Gastrocnemius medialis (tissue), 4 donors: ENCODE results near the gene PPFIBP2. TPM values are rescaled to one million over a fixed set of nuclear protein-coding genes. Genes with fewer than 3 reads are reported as not detected.

Experiments
- ATAC-seq, 2 donors: fragments of 150-250 bp; one replicate each; pipeline ENCODE4 v1.9.1; 2016
- DNase-seq, 2 donors: peaks; one replicate each; pipeline ENCODE4 v3.0.0-alpha.2; 2019
- H3K27ac ChIP-seq, 4 donors: fragments of 200-600 bp; sonication (generic); 1 replicate in 1 of 4; 2 replicates in 3 of 4; pipeline ENCODE4 v1.5.1; 2016 to 2018; ENCODE audit warnings: mild to moderate bottlenecking in 2 of 4, moderate library complexity in 1 of 4
- H3K27me3 ChIP-seq, 3 donors: fragments of 200-600 bp; sonication (generic) in 2 of 3; 1 replicate in 1 of 3; 2 replicates in 2 of 3; pipeline versions ENCODE4 v1.5.1 to v1.6.0; 2016 to 2019; ENCODE audit warnings: mild to moderate bottlenecking in 1 of 3, moderate library complexity in 1 of 3
- H3K36me3 ChIP-seq, 2 donors: fragments of 200-600 bp; sonication (generic) in 1 of 2; one replicate each; pipeline ENCODE4 v1.5.1; 2017 to 2018
- H3K4me1 ChIP-seq, 2 donors: fragments of 200-600 bp; sonication (generic) in 1 of 2; one replicate each; pipeline ENCODE4 v1.5.1; 2016 to 2017; ENCODE audit warnings: mild to moderate bottlenecking in 2 of 2
- H3K4me3 ChIP-seq, 4 donors: fragments of 200-600 bp; sonication (generic) in 3 of 4; 1 replicate in 1 of 4; 2 replicates in 3 of 4; pipeline ENCODE4 v1.5.1; 2016 to 2019; ENCODE audit warnings: mild to moderate bottlenecking in 2 of 4
- H3K9me3 ChIP-seq, 3 donors: fragments of 200-600 bp; sonication (generic) in 2 of 3; 1 replicate in 1 of 3; 2 replicates in 2 of 3; pipeline ENCODE4 v1.5.1; 2016 to 2019
- POLR2A ChIP-seq, 2 donors: fragments of 450-650 bp; IDR thresholded peaks; one replicate each; pipeline ENCODE4 v1.6.1; 2017; ENCODE audit warnings: antibody characterized with exemption in 2 of 2, mild to moderate bottlenecking in 2 of 2, moderate library complexity in 2 of 2
- in situ Hi-C, 4 donors: fragments of 200-750 bp; cut with MboI; loops; one replicate each; pipeline versions ENCODE4 v1.15.0 to v1.8.0; 2017; ENCODE audit warnings: low sequenced_read_pairs in 4 of 4
- intact Hi-C: fragments of 100-400 bp; cut with DNase I; formaldehyde crosslinking; loops from one replicate; pipeline ENCODE4 v1.15.1; 2023; ENCODE audit warnings: low total_unique reads
- total RNA-seq, 4 donors: library from RNA; depleted of rRNA; stranded (reverse); fragments of >200 nt; gene quantifications; one replicate each; pipeline versions ENCODE4 v1.1.0 to v1.2.3, GENCODE V29; 2016
- TF ChIP-seq, protein P1 (sequence below), 5 experiments: fragments of 450-650 bp in 3 of 5; fragments of 200-600 bp in 2 of 5; sonication (generic) in 2 of 5; IDR thresholded peaks in 4 of 5; conservative IDR thresholded peaks in 1 of 5; 1 replicate in 4 of 5; 2 replicates in 1 of 5; pipeline ENCODE4 v1.5.1; 2016 to 2019; ENCODE audit warnings: antibody characterized with exemption in 5 of 5, mild to moderate bottlenecking in 3 of 5, moderate library complexity in 3 of 5

PPFIBP2 gene
- 10 to 100 TPM; 10.5 to 33.5 (median 25.4) TPM for total RNA-seq

DNA sequence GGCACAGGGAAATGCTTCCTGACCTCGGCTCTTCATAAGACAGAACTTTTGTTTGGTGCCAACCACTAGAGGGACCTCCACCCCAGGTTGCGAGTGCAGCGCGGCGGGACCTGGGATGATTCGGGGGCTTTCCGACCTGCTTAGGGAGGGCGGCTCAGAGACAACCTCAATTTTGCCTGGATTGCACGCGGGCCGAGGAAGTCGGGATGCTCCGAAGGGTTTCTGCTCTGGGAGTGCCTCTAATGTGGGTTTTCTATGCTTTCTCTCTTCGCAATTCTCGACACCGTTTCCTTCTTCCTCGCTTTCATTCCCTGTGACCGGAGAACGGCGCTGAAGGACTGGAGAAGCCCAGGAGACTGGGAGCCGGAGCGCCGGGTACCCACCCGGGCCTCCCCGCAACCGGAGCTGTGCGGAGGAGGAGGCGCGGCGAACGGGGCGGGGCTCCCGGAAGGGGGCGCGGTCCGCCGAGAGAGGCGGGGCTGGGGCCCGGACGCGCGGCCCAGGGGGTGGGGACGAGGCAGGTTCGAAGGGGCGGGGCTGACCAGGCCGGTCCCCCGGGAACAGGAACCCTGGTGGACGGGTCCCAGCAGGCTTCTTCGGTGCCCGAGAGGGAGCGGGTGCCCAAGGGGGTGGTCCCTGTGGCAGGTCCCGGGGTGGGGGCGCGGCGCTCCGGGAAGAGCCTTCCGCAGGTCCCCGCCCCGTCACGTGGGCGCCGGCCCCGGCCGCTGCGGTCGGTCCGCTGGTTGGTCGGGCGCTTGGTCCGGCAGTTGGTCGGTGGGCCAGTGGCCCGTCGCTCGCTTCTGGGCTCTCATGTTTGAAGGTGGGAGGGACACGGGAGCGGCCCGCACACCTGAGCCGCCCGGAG, at the start of gene PPFIBP2:
TSS of gene PPFIBP2 (plus strand) at position 766 of the 865 bp plus-strand sequence. CDS start 35,477 bp downstream, outside the sequence.
- ATAC-seq (peak; percentile 67 to 74), DNase-seq (peak; percentile 77 to 88)
- intact Hi-C loops: loop anchor here (1.0 to 5.0 kb wide), 9 partner anchors 33 to 473 kb away; partner anchors contain the start of gene EIF3F
- in situ Hi-C loops: no loop called here
- H3K27ac ChIP-seq: peak within 1 kb of the TSS; percentile 84 to 95 (median 94)
- TF ChIP-seq, protein P1, sequence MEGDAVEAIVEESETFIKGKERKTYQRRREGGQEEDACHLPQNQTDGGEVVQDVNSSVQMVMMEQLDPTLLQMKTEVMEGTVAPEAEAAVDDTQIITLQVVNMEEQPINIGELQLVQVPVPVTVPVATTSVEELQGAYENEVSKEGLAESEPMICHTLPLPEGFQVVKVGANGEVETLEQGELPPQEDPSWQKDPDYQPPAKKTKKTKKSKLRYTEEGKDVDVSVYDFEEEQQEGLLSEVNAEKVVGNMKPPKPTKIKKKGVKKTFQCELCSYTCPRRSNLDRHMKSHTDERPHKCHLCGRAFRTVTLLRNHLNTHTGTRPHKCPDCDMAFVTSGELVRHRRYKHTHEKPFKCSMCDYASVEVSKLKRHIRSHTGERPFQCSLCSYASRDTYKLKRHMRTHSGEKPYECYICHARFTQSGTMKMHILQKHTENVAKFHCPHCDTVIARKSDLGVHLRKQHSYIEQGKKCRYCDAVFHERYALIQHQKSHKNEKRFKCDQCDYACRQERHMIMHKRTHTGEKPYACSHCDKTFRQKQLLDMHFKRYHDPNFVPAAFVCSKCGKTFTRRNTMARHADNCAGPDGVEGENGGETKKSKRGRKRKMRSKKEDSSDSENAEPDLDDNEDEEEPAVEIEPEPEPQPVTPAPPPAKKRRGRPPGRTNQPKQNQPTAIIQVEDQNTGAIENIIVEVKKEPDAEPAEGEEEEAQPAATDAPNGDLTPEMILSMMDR (IDR thresholded peaks at IDR 0.05 in 4 of 5, conservative IDR thresholded peaks at IDR 0.05 in 1 of 5): peak; percentile 72 to 82 (median 75)
- TF ChIP-seq POLR2A (IDR thresholded peaks at IDR 0.05): peak; percentile 88 to 92
- peaks cover 31 to 36% of the 10 kb centered on the region in 2 donors for H3K4me1 ChIP-seq
- no peaks in the 10 kb centered on the region for H3K36me3 ChIP-seq
- peak within 1 kb of the TSS; percentile 55 to 89 (median 84) for H3K4me3 ChIP-seq
- no peaks in the 10 kb centered on the region for H3K27me3 ChIP-seq
- H3K9me3 ChIP-seq: no peaks in the 10 kb centered on the region

- in situ Hi-C loops: no loop called here
Observed at GRCh38 chr11:7467652-7468051, 46.1 kb upstream of the PPFIBP2 start.

GRCh38 chr11:7469351-7469865, 44.4 kb upstream of the PPFIBP2 start:
- TF ChIP-seq, protein P1 (IDR thresholded peaks at IDR 0.05 in 4 of 5, conservative IDR thresholded peaks at IDR 0.05 in 1 of 5): no peak
- TF ChIP-seq POLR2A (IDR thresholded peaks at IDR 0.05): no peak
- H3K4me3 ChIP-seq: no peak overlapping the region
- ATAC-seq (no peak), DNase-seq (no peak)
- H3K27ac ChIP-seq: no peak overlapping the region
- H3K9me3 ChIP-seq: no peaks in the 10 kb centered on the region
- no peaks in the 10 kb centered on the region for H3K36me3 ChIP-seq
- no peaks in the 10 kb centered on the region for H3K4me1 ChIP-seq
- in situ Hi-C loops: no loop called here
- H3K27me3 ChIP-seq: no peaks in the 10 kb centered on the region
- intact Hi-C loops: no loop called here

More at GRCh38 chr11:7467652-7468051, 46.1 kb upstream of the PPFIBP2 start:
- no peaks in the 10 kb centered on the region for H3K9me3 ChIP-seq
- no peak for ATAC-seq
- no peaks in the 10 kb centered on the region for H3K4me1 ChIP-seq
- H3K27ac ChIP-seq: no peak overlapping the region
- intact Hi-C loops: no loop called here
- H3K36me3 ChIP-seq: no peaks in the 10 kb centered on the region
- TF ChIP-seq, protein P1 (IDR thresholded peaks at IDR 0.05 in 4 of 5, conservative IDR thresholded peaks at IDR 0.05 in 1 of 5): no peak
- no peak for TF ChIP-seq POLR2A (IDR thresholded peaks at IDR 0.05)
- H3K4me3 ChIP-seq: no peak overlapping the region
- DNase-seq: no peak
- no peaks in the 10 kb centered on the region for H3K27me3 ChIP-seq

DNA sequence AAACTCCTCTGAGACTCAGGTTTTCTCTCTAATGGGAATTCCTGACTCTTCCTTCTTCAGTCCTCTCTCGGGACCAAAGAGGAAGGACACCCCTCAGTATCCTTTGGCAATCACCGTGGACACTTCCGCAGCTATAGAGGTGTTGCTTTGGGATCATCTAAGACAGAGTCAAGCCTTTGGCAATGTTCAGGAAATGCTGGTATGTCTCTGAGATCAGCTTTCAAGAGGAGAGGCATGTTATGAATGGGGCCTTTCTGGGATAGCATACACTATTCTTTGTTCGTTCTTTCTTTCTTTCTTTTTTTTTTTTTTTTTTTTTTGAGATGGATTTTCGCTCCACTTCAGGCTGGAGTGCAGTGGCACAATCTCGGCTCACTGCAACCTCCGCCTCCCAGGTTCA, 42.7 kb upstream of the PPFIBP2 start:
- no peak overlapping the region for H3K4me3 ChIP-seq
- DNase-seq (no peak), ATAC-seq (no peak)
- H3K27me3 ChIP-seq: no peaks in the 10 kb centered on the region
- H3K36me3 ChIP-seq: no peaks in the 10 kb centered on the region
- no peaks in the 10 kb centered on the region for H3K4me1 ChIP-seq
- H3K27ac ChIP-seq: no peak overlapping the region
- intact Hi-C loops (no loop called here), in situ Hi-C loops (no loop called here)
- TF ChIP-seq, protein P1 (IDR thresholded peaks at IDR 0.05 in 4 of 5, conservative IDR thresholded peaks at IDR 0.05 in 1 of 5): no peak
- TF ChIP-seq POLR2A (IDR thresholded peaks at IDR 0.05): no peak
- H3K9me3 ChIP-seq: no peaks in the 10 kb centered on the region
